ENCODE data around the gene CETP. TPM values are rescaled to one million over a fixed set of nuclear protein-coding genes. Genes with fewer than 3 reads are reported as not detected.
"Not testable (repeated sequence)": the region's sequence is repeated elsewhere in the genome, so short reads cannot be mapped to it uniquely, and the experiment has no call there.

CETP gene
- total and polyA plus RNA-seq, 2 donors = 1.8 to 2.0 TPM

GRCh38 chr16:56973899-56974298 is 12.1 kb downstream of the CETP start:
- not testable (repeated sequence) for H3K27ac ChIP-seq (ENCODE audit: low read depth in 1 of 2, low read length in 1 of 2); H3K36me3 ChIP-seq (ENCODE audit: control insufficient read depth in 2 of 2, insufficient read depth in 2 of 2, low read length in 1 of 2); DNase-seq (ENCODE audit: low read depth in 6 of 9, low spot score in 9 of 9); H3K4me3 ChIP-seq (ENCODE audit: low read length in 2 of 2); H3K27me3 ChIP-seq (ENCODE audit: control insufficient read depth in 2 of 2, insufficient read depth in 1 of 2, low read length in 1 of 2); H3K9me3 ChIP-seq (ENCODE audit: control insufficient read depth in 2 of 2, insufficient read depth in 1 of 2, low read length in 1 of 2)
- WGBS = 82% methylated on average over 7 of the region's 7 CpGs
- peaks cover 0 to 14% of the 10 kb centered on the region in 2 donors for H3K4me1 ChIP-seq (ENCODE audit: control insufficient read depth in 2 of 2, insufficient read depth in 2 of 2, low read length in 2 of 2)

GRCh38 chr16:56974549-56975300 is 13.0 kb downstream of the CETP start:
- peak overlapping the region in 1 of 2 donors; percentile 32 for H3K27ac ChIP-seq (ENCODE audit: low read depth in 1 of 2, low read length in 1 of 2)

GRCh38 chr16:56975714-56976113 is 14.0 kb downstream of the CETP start:
- no peak overlapping the region for H3K27ac ChIP-seq (ENCODE audit: low read depth in 1 of 2, low read length in 1 of 2)
- peaks cover 0 to 14% of the 10 kb centered on the region in 2 donors for H3K4me1 ChIP-seq (ENCODE audit: control insufficient read depth in 2 of 2, insufficient read depth in 2 of 2, low read length in 2 of 2)
- WGBS = 84% methylated on average over 10 of the region's 10 CpGs
- no peaks in the 10 kb centered on the region for H3K9me3 ChIP-seq (ENCODE audit: control insufficient read depth in 2 of 2, insufficient read depth in 1 of 2, low read length in 1 of 2)
- H3K4me3 ChIP-seq (ENCODE audit: low read length in 2 of 2) = no peak overlapping the region
- H3K36me3 ChIP-seq (ENCODE audit: control insufficient read depth in 2 of 2, insufficient read depth in 2 of 2, low read length in 1 of 2) = no peaks in the 10 kb centered on the region
- DNase-seq (ENCODE audit: low read depth in 6 of 9, low spot score in 9 of 9) = no peak
- no peaks in the 10 kb centered on the region for H3K27me3 ChIP-seq (ENCODE audit: control insufficient read depth in 2 of 2, insufficient read depth in 1 of 2, low read length in 1 of 2)

More at GRCh38 chr16:56974549-56975300, 13.0 kb downstream of the CETP start:
- Histone ChIP-seq H3K27me3 (ENCODE audit: control insufficient read depth in 2 of 2, insufficient read depth in 1 of 2, low read length in 1 of 2) (no peaks in the 10 kb centered on the region), H3K36me3 (ENCODE audit: control insufficient read depth in 2 of 2, insufficient read depth in 2 of 2, low read length in 1 of 2) (no peaks in the 10 kb centered on the region), H3K4me1 (ENCODE audit: control insufficient read depth in 2 of 2, insufficient read depth in 2 of 2, low read length in 2 of 2) (peaks cover 0 to 14% of the 10 kb centered on the region in 2 donors), H3K4me3 (ENCODE audit: low read length in 2 of 2) (no peak overlapping the region), H3K9me3 (ENCODE audit: control insufficient read depth in 2 of 2, insufficient read depth in 1 of 2, low read length in 1 of 2) (no peaks in the 10 kb centered on the region)
- peak in 1 of 9 donors; percentile 25 for DNase-seq (ENCODE audit: low read depth in 6 of 9, low spot score in 9 of 9)
- 78% methylated on average over 9 of the region's 9 CpGs for WGBS

GRCh38 chr16:56977216-56977615 is 15.5 kb downstream of the CETP start:
- Histone ChIP-seq H3K27me3 (ENCODE audit: control insufficient read depth in 2 of 2, insufficient read depth in 1 of 2, low read length in 1 of 2) (no peaks in the 10 kb centered on the region), H3K36me3 (ENCODE audit: control insufficient read depth in 2 of 2, insufficient read depth in 2 of 2, low read length in 1 of 2) (no peaks in the 10 kb centered on the region), H3K4me1 (ENCODE audit: control insufficient read depth in 2 of 2, insufficient read depth in 2 of 2, low read length in 2 of 2) (peaks cover 0 to 14% of the 10 kb centered on the region in 2 donors), H3K9me3 (ENCODE audit: control insufficient read depth in 2 of 2, insufficient read depth in 1 of 2, low read length in 1 of 2) (no peaks in the 10 kb centered on the region), H3K4me3 (ENCODE audit: low read length in 2 of 2) (no peak overlapping the region), H3K27ac (ENCODE audit: low read depth in 1 of 2, low read length in 1 of 2) (no peak overlapping the region)
- 80% methylated on average over 6 of the region's 6 CpGs for WGBS
- no peak for DNase-seq (ENCODE audit: low read depth in 6 of 9, low spot score in 9 of 9)

GRCh38 chr16:56977823-56978430 is 16.2 kb downstream of the CETP start:
- Histone ChIP-seq H3K9me3 (ENCODE audit: control insufficient read depth in 2 of 2, insufficient read depth in 1 of 2, low read length in 1 of 2) (no peaks in the 10 kb centered on the region), H3K36me3 (ENCODE audit: control insufficient read depth in 2 of 2, insufficient read depth in 2 of 2, low read length in 1 of 2) (no peaks in the 10 kb centered on the region), H3K4me3 (ENCODE audit: low read length in 2 of 2) (no peak overlapping the region), H3K27me3 (ENCODE audit: control insufficient read depth in 2 of 2, insufficient read depth in 1 of 2, low read length in 1 of 2) (no peaks in the 10 kb centered on the region), H3K27ac (ENCODE audit: low read depth in 1 of 2, low read length in 1 of 2) (no peak overlapping the region), H3K4me1 (ENCODE audit: control insufficient read depth in 2 of 2, insufficient read depth in 2 of 2, low read length in 2 of 2) (peaks cover 0 to 14% of the 10 kb centered on the region in 2 donors)
- DNase-seq (ENCODE audit: low read depth in 6 of 9, low spot score in 9 of 9) = no peak
- WGBS = 96% methylated on average over 11 of the region's 11 CpGs

- Histone ChIP-seq H3K27ac (ENCODE audit: low read depth in 1 of 2, low read length in 1 of 2) (no peak overlapping the region), H3K4me1 (ENCODE audit: control insufficient read depth in 2 of 2, insufficient read depth in 2 of 2, low read length in 2 of 2) (peaks cover 0 to 10% of the 10 kb centered on the region in 2 donors), H3K4me3 (ENCODE audit: low read length in 2 of 2) (no peak overlapping the region)
Measured at GRCh38 chr16:56980201-56980535, 18.4 kb downstream of the CETP start.

GRCh38 chr16:56980792-56981724 is 19.3 kb downstream of the CETP start:
- Histone ChIP-seq H3K4me3 (ENCODE audit: low read length in 2 of 2) (no peak overlapping the region), H3K36me3 (ENCODE audit: control insufficient read depth in 2 of 2, insufficient read depth in 2 of 2, low read length in 1 of 2) (peaks cover 0 to 2% of the 10 kb centered on the region in 2 donors), H3K27me3 (ENCODE audit: control insufficient read depth in 2 of 2, insufficient read depth in 1 of 2, low read length in 1 of 2) (no peaks in the 10 kb centered on the region), H3K9me3 (ENCODE audit: control insufficient read depth in 2 of 2, insufficient read depth in 1 of 2, low read length in 1 of 2) (no peaks in the 10 kb centered on the region), H3K27ac (ENCODE audit: low read depth in 1 of 2, low read length in 1 of 2) (no peak overlapping the region), H3K4me1 (ENCODE audit: control insufficient read depth in 2 of 2, insufficient read depth in 2 of 2, low read length in 2 of 2) (peaks cover 0 to 3% of the 10 kb centered on the region in 2 donors)
- DNase-seq (ENCODE audit: low read depth in 6 of 9, low spot score in 9 of 9) = no peak
- 91% methylated on average over 16 of the region's 16 CpGs for WGBS

More at GRCh38 chr16:56980201-56980535, 18.4 kb downstream of the CETP start:
- no peak for DNase-seq (ENCODE audit: low read depth in 6 of 9, low spot score in 9 of 9)
- Histone ChIP-seq H3K9me3 (ENCODE audit: control insufficient read depth in 2 of 2, insufficient read depth in 1 of 2, low read length in 1 of 2) (no peaks in the 10 kb centered on the region), H3K36me3 (ENCODE audit: control insufficient read depth in 2 of 2, insufficient read depth in 2 of 2, low read length in 1 of 2) (peaks cover 0 to 2% of the 10 kb centered on the region in 2 donors), H3K27me3 (ENCODE audit: control insufficient read depth in 2 of 2, insufficient read depth in 1 of 2, low read length in 1 of 2) (no peaks in the 10 kb centered on the region)
- 97% methylated on average over 4 of the region's 4 CpGs for WGBS

GRCh38 chr16:56981729-56982271 is 20.1 kb downstream of the CETP start:
- 88% methylated on average over 12 of the region's 12 CpGs for WGBS
- DNase-seq (ENCODE audit: low read depth in 6 of 9, low spot score in 9 of 9) = no peak
- H3K27ac ChIP-seq (ENCODE audit: low read depth in 1 of 2, low read length in 1 of 2) = no peak overlapping the region
- H3K9me3 ChIP-seq (ENCODE audit: control insufficient read depth in 2 of 2, insufficient read depth in 1 of 2, low read length in 1 of 2) = no peaks in the 10 kb centered on the region
- H3K36me3 ChIP-seq (ENCODE audit: control insufficient read depth in 2 of 2, insufficient read depth in 2 of 2, low read length in 1 of 2) = peaks cover 0 to 4% of the 10 kb centered on the region in 2 donors
- H3K27me3 ChIP-seq (ENCODE audit: control insufficient read depth in 2 of 2, insufficient read depth in 1 of 2, low read length in 1 of 2) = no peaks in the 10 kb centered on the region
- peaks cover 0 to 10% of the 10 kb centered on the region in 2 donors for H3K4me1 ChIP-seq (ENCODE audit: control insufficient read depth in 2 of 2, insufficient read depth in 2 of 2, low read length in 2 of 2)
- H3K4me3 ChIP-seq (ENCODE audit: low read length in 2 of 2) = no peak overlapping the region

All from thymus (tissue), 11 donors.